ENCODE results near the gene NPW. TPM values are rescaled to one million over a fixed set of nuclear protein-coding genes. Genes with fewer than 3 reads are reported as not detected.
A peak's percentile ranks its signal among the peaks of the same experiment; 100 is the strongest.

The NPW gene
- total and polyA plus RNA-seq, 9 of the 15 experiments (the other 6 are each of a cell fraction or from before 2014, with no cell fraction given), result 0.14 to 4.0 (median 2.6) TPM; not detected in 4

DNA sequence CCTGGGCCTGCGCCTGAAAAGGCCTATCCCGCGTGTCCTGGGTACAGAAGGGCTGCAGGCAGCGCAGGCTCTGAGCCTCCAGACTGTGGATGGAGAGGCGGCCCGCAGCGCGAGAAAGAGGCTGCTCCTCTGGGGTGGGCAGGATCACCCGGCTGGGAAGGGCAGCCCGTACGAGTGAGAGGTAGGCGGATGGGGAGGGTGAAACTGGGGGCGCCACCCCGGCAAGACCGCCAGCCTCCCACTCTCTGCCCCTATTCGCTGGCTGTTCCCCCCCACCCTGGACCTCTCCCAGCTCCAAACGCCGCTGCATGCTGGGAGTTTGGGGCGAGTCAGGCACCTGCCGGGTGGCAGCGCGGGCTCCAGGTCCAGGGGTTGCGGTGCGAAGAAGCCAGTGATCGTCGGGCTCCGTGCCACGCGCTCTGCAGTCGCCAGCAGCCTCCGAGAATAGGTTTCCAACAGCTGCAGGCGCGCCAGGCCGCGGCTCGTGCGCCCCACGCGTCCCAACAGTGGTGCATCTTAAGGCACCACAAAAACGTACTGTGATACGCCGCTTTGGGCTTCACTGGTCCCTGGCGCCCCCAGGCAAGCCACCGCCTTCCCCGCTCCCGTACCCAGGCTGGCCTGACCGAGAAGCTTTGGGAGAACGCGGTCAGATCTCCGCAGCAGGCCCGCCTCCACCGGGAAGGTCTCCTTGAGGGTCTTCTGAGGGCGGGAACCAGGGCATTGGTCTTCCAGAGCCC is 39.4 kb upstream of the NPW start (continued):
- TF ChIP-seq, protein P1, sequence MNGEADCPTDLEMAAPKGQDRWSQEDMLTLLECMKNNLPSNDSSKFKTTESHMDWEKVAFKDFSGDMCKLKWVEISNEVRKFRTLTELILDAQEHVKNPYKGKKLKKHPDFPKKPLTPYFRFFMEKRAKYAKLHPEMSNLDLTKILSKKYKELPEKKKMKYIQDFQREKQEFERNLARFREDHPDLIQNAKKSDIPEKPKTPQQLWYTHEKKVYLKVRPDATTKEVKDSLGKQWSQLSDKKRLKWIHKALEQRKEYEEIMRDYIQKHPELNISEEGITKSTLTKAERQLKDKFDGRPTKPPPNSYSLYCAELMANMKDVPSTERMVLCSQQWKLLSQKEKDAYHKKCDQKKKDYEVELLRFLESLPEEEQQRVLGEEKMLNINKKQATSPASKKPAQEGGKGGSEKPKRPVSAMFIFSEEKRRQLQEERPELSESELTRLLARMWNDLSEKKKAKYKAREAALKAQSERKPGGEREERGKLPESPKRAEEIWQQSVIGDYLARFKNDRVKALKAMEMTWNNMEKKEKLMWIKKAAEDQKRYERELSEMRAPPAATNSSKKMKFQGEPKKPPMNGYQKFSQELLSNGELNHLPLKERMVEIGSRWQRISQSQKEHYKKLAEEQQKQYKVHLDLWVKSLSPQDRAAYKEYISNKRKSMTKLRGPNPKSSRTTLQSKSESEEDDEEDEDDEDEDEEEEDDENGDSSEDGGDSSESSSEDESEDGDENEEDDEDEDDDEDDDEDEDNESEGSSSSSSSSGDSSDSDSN (IDR thresholded peaks at IDR 0.05; ENCODE audit: borderline replicate concordance in 1 of 2, low read depth in 2 of 2, low read length in 2 of 2), result no peak
- TF ChIP-seq POLR2G (IDR thresholded peaks at IDR 0.05; ENCODE audit: low read depth, low read length), result peak; percentile 69
- no peak for TF ChIP-seq HEY1 (CRISPR knock-in tag; IDR thresholded peaks at IDR 0.05; ENCODE audit: borderline replicate concordance)
- TF ChIP-seq ZNF239 (CRISPR knock-in tag; IDR thresholded peaks at IDR 0.05), result no peak
- TF ChIP-seq SP1 (CRISPR knock-in tag; IDR thresholded peaks at IDR 0.05), result no peak
- TF ChIP-seq, protein P2, sequence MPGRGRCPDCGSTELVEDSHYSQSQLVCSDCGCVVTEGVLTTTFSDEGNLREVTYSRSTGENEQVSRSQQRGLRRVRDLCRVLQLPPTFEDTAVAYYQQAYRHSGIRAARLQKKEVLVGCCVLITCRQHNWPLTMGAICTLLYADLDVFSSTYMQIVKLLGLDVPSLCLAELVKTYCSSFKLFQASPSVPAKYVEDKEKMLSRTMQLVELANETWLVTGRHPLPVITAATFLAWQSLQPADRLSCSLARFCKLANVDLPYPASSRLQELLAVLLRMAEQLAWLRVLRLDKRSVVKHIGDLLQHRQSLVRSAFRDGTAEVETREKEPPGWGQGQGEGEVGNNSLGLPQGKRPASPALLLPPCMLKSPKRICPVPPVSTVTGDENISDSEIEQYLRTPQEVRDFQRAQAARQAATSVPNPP (IDR thresholded peaks at IDR 0.05; ENCODE audit: borderline replicate concordance, insufficient read depth, insufficient read length), result no peak
- TF ChIP-seq, protein P3, sequence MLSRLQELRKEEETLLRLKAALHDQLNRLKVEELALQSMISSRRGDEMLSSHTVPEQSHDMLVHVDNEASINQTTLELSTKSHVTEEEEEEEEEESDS (CRISPR knock-in tag; IDR thresholded peaks at IDR 0.05), result no peak
- no peak for TF ChIP-seq GTF2E2 (tag; IDR thresholded peaks at IDR 0.05)

All from K562 (cell line).